Thoracic aorta (tissue), 2 donors: ENCODE data around the gene PDPR. TPM values are rescaled to one million over a fixed set of nuclear protein-coding genes. Genes with fewer than 3 reads are reported as not detected.
"Not testable (repeated sequence)": the region's sequence is repeated elsewhere in the genome, so short reads cannot be mapped to it uniquely, and the experiment has no call there.

Source experiments
- ATAC-seq: fragments of 150-250 bp; one replicate; pipeline ENCODE4 v1.8.0; 2017; ENCODE audit warnings: low read depth; ENCODE audit not compliant: insufficient number of reproducible peaks, low FRiP score
- DNase-seq: peaks from one replicate; pipeline ENCODE4 v3.0.0-alpha.2; 2020; ENCODE audit warnings: low spot score
- H3K27ac ChIP-seq, 2 donors: fragments of 200-600 bp; sonication (generic); 1 replicate in 1 of 2; 2 replicates in 1 of 2; pipeline ENCODE4 v1.5.1; 2016; ENCODE audit warnings: mild to moderate bottlenecking in 2 of 2, moderate library complexity in 2 of 2
- H3K27me3 ChIP-seq: fragments of 200-600 bp; sonication (generic); replicated peaks from 2 replicates; pipeline ENCODE4 v1.6.0; 2016; ENCODE audit warnings: mild to moderate bottlenecking; ENCODE audit not compliant: insufficient read depth
- H3K36me3 ChIP-seq: fragments of 200-600 bp; sonication (generic); one replicate; pipeline ENCODE4 v1.5.1; 2016
- H3K4me1 ChIP-seq, 2 donors: fragments of 200-600 bp; sonication (generic); 1 replicate in 1 of 2; 2 replicates in 1 of 2; pipeline versions ENCODE4 v1.5.1 to v1.6.0; 2016; ENCODE audit warnings: low read depth in 2 of 2, mild to moderate bottlenecking in 1 of 2; ENCODE audit not compliant: control insufficient read depth in 1 of 2
- H3K4me3 ChIP-seq: fragments of 200-600 bp; sonication (generic); 2 replicates; pipeline ENCODE4 v1.5.1; 2016; ENCODE audit warnings: mild to moderate bottlenecking
- H3K9me3 ChIP-seq: fragments of 200-600 bp; sonication (generic); 2 replicates; pipeline ENCODE4 v1.5.1; 2016
- CTCF ChIP-seq: fragments of 200-600 bp; sonication (generic); IDR thresholded peaks from one replicate; pipeline ENCODE4 v1.5.1; 2019; ENCODE audit warnings: antibody characterized with exemption
- total RNA-seq, 2 donors: library from RNA; depleted of rRNA; stranded (reverse); fragments of >200 nt; gene quantifications; one replicate each; pipeline versions ENCODE4 v1.1.0 to v1.2.3, GENCODE V29; 2016

The PDPR gene
- total RNA-seq, 2 donors from 2014 or later: 38.0 to 44.6 TPM

DNA sequence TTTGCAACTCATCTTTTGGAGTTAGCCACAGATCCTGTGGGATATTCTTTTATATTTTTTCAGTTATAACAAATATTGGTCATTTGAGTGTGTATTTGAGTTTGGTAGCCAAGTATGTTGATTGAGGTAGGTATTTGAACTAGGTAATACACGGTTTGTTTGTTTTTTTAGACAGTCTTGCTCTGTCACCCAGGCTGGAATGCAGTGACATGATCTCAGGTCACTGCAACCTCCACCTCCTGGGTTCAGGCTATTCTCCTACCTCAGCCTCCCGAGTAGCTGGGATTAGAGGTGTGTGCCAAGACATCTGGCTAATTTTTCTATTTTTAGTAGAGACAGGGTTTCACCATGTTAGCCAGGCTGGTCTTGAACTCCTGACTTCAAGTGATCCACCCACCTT lies 22.5 kb downstream of the PDPR start:
- H3K9me3 ChIP-seq, H3K27ac ChIP-seq, H3K27me3 ChIP-seq, H3K4me1 ChIP-seq, DNase-seq, ATAC-seq, H3K4me3 ChIP-seq: not testable (repeated sequence)
- peaks cover 72% of the 10 kb centered on the region for H3K36me3 ChIP-seq

DNA sequence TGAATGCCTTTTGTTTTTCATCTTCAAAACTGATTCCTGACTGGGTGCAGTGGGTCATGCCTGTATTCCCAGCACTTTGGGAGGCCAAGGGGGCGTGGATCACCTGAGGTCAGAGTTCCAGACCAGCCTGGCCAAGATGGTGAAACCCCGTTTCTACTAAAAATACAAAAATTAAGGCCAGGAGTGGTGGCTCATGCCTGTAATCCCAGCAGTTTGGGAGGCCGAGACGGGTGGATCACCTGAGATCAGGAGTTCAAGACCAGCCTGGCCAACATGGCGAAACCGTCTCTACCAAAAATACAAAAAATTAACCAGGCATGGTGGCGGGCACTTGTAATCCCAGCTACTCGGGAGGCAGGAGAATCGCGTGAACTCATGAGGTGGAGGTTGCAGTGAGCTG lies 28.6 kb downstream of the PDPR start:
- not testable (repeated sequence) for ATAC-seq, H3K27ac ChIP-seq, DNase-seq, H3K4me1 ChIP-seq, H3K4me3 ChIP-seq, H3K27me3 ChIP-seq, H3K9me3 ChIP-seq
- peaks cover 72% of the 10 kb centered on the region for H3K36me3 ChIP-seq

DNA sequence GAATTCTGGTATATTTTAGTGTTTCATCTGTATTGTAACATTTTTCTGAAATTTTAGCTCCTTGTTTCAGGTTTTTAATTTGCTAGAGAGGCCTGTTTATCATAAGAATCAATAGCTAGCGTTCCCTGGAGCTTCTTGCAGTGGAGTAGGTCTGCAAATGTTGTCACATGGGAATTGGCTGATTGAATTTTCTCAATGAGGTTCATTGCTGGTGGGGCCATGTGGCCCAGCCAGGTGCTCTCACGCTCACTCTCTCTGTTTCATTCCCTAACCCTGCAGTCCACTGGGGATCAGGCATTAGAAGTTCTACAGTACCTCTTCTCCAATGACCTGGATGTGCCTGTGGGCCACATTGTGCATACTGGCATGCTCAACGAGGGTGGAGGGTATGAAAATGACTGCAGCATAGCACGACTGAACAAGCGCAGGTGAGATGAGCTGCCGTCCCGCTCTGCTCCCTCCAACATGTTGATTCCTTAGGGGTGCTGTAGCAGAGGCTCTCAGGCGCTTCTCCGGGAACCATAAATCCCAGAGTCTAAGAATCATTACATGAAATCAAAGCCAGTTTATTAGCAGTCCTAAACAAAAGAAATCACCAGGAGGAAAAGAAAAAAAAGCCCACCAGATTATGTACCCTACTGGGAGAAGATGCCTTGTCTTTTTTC lies 29.2 kb downstream of the PDPR start:
- not testable (repeated sequence) for H3K4me1 ChIP-seq, DNase-seq, H3K9me3 ChIP-seq, H3K27ac ChIP-seq, H3K4me3 ChIP-seq, H3K27me3 ChIP-seq, ATAC-seq
- H3K36me3 ChIP-seq: peaks cover 74% of the 10 kb centered on the region

- ATAC-seq, DNase-seq, H3K9me3 ChIP-seq, H3K27me3 ChIP-seq, H3K27ac ChIP-seq, H3K4me1 ChIP-seq, H3K4me3 ChIP-seq: not testable (repeated sequence)
- H3K36me3 ChIP-seq: peaks cover 73% of the 10 kb centered on the region
Observed at GRCh38 chr16:70147853-70148252, 33.7 kb downstream of the PDPR start.

DNA sequence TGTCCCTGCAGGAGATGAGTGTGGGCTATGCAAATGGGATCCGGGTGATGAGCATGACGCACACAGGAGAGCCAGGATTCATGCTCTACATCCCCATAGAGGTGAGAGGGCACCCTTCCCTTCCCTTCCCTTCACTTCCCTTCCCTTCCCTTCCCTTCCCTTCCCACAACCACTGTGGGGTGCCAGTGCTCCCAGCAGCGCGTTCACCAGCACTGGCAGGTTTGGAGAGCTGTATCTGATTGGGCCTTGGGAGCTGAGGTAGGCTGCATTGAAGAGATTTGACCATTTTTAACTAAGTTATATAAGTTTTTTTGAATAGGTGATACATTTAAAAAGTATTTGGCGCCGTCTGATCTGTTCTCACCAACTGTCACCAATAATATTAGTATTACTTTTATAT lies 34.3 kb downstream of the PDPR start:
- DNase-seq, ATAC-seq, H3K27me3 ChIP-seq, H3K4me3 ChIP-seq, H3K9me3 ChIP-seq, H3K4me1 ChIP-seq, H3K27ac ChIP-seq: not testable (repeated sequence)
- H3K36me3 ChIP-seq: peaks cover 72% of the 10 kb centered on the region

DNA sequence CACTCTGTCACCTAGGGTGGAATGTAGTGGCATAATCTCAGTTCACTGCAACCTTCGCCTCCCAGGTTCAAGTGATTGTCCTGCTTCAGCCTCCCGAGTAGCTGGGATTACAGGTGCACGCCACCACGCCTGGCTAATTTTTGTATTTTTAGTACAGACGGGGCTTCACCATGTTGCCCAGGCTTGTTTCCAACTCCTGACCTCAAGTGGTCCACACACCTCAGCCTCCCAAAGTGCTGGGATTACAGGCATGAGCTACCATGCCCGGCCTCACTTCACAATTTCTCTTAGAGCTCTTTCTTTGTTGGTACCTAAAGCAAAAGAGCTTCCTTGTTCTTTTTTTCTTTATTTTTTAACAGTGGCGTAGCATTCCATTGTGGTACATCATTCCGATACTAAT lies 35.2 kb downstream of the PDPR start:
- H3K4me3 ChIP-seq, H3K4me1 ChIP-seq, H3K27ac ChIP-seq, ATAC-seq, H3K9me3 ChIP-seq, DNase-seq, H3K27me3 ChIP-seq: not testable (repeated sequence)
- peaks cover 74% of the 10 kb centered on the region for H3K36me3 ChIP-seq

GRCh38 chr16:70151391-70151790 lies 37.3 kb downstream of the PDPR start:
- ATAC-seq (no peak), DNase-seq (no peak)
- TF ChIP-seq CTCF: no peak
- Histone ChIP-seq H3K4me1 (no peaks in the 10 kb centered on the region), H3K9me3 (no peaks in the 10 kb centered on the region), H3K4me3 (no peak overlapping the region), H3K36me3 (peaks cover 79% of the 10 kb centered on the region), H3K27ac (no peak overlapping the region), H3K27me3 (no peaks in the 10 kb centered on the region)

- Histone ChIP-seq H3K27me3 (no peaks in the 10 kb centered on the region), H3K27ac (no peak overlapping the region), H3K36me3 (peaks cover 86% of the 10 kb centered on the region), H3K9me3 (no peaks in the 10 kb centered on the region), H3K4me3 (no peak overlapping the region), H3K4me1 (no peaks in the 10 kb centered on the region)
- ATAC-seq (no peak), DNase-seq (no peak)
- TF ChIP-seq CTCF: no peak
Observed at GRCh38 chr16:70151941-70152509, 37.9 kb downstream of the PDPR start.
